GM12875 (cell line): Measurements from ENCODE around the gene SLX4.

Experiments used
- H3K4me3 ChIP-seq: one replicate; pipeline ENCODE4 v1.5.1; 2011; ENCODE audit warnings: low read depth, low read length, control low read depth
- CTCF ChIP-seq: IDR thresholded peaks from 2 replicates; pipeline ENCODE4 v1.5.1; 2011; ENCODE audit warnings: low read depth, mild to moderate bottlenecking, control low read depth, inconsistent platforms, low read length, moderate library complexity, borderline replicate concordance; ENCODE audit not compliant: insufficient read depth

SLX4 gene

GRCh38 chr16:3591991-3592390 is 19.4 kb downstream of the SLX4 start:
- no peak for TF ChIP-seq CTCF
- H3K4me3 ChIP-seq: no peak overlapping the region

GRCh38 chr16:3591436-3591803 is 20.0 kb downstream of the SLX4 start:
- no peak for TF ChIP-seq CTCF
- no peak overlapping the region for H3K4me3 ChIP-seq

GRCh38 chr16:3590736-3591435 is 20.5 kb downstream of the SLX4 start:
- H3K4me3 ChIP-seq: no peak overlapping the region
- TF ChIP-seq CTCF: no peak

GRCh38 chr16:3589991-3590701 is 21.3 kb downstream of the SLX4 start:
- no peak overlapping the region for H3K4me3 ChIP-seq
- no peak for TF ChIP-seq CTCF

GRCh38 chr16:3589441-3589921 is 21.9 kb downstream of the SLX4 start:
- TF ChIP-seq CTCF: no peak
- H3K4me3 ChIP-seq: no peak overlapping the region

GRCh38 chr16:3589001-3589400 is 22.4 kb downstream of the SLX4 start:
- no peak overlapping the region for H3K4me3 ChIP-seq
- no peak for TF ChIP-seq CTCF

- TF ChIP-seq CTCF: no peak
- no peak overlapping the region for H3K4me3 ChIP-seq
These were observed 23.8 kb downstream of the SLX4 start for GRCh38 chr16:3587547-3588110.
